NB4 (cell line): Measurements from ENCODE around the gene SIK2.

ENCODE experiments used
- CTCF ChIP-seq: IDR thresholded peaks from one replicate; pipeline ENCODE4 v1.5.1; 2012; ENCODE audit warnings: low read depth, low read length
- MYC ChIP-seq: IDR thresholded peaks from 2 replicates; pipeline ENCODE4 v1.6.1; 2011; ENCODE audit warnings: low read depth, low read length
- POLR2A ChIP-seq: IDR thresholded peaks from 2 replicates; pipeline ENCODE4 v1.6.1; 2011; ENCODE audit warnings: mild to moderate bottlenecking; ENCODE audit not compliant: insufficient read length; ENCODE audit errors: extremely low read depth
- TF ChIP-seq, protein P1 (sequence below): IDR thresholded peaks from 2 replicates; pipeline ENCODE4 v1.6.1; 2011; ENCODE audit warnings: low read depth, low read length

GRCh38 chr11:111731821-111732220, 129.6 kb downstream of the SIK2 start:
- TF ChIP-seq CTCF (no peak), MYC (no peak), POLR2A (no peak)
- TF ChIP-seq, protein P1, sequence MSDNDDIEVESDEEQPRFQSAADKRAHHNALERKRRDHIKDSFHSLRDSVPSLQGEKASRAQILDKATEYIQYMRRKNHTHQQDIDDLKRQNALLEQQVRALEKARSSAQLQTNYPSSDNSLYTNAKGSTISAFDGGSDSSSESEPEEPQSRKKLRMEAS: no peak
